Measurements from ENCODE around the gene SLC35B1. TPM values are rescaled to one million over a fixed set of nuclear protein-coding genes. Genes with fewer than 3 reads are reported as not detected.

Gene SLC35B1
- total RNA-seq, 1 experiment from 2014 or later: 104 TPM

DNA sequence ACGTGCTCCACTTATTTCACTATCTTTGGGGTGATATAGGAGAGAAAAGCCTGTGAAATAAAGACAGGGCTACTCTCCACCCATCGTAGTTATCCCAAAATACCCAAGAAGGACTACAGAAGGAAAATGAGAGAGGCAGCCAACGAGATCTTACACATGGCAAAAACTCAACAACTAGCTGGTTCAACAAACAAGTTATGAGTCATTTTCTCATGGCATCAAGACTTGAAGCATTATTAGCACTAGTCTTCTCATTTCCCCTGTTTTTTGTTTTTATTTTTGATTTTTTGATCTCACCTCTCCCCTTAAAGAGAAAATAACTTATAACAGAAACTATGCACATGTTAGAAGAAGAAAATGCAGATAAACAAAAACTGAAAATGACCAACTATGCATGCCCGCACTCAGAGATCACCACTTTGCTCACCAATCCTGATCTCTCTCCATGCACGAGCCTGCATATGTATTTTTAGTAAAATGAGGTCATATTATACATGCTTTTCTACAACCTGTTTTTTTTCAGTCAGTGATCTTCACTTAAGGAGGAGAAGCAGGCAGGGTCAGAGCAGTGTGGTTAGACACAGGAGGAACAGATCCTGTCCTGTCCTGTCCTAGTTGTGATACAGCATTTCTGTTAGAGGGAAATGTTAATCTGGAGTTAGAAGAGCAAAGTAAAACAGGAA, 33.4 kb upstream of the SLC35B1 start:
- DNase-seq (ENCODE audit: low spot score): no peak
- intact Hi-C loops (cut with micrococcal nuclease; ENCODE audit: unreplicated experiment): no loop called here
- Histone ChIP-seq H3K4me3 (ENCODE audit: low read depth, low read length, poor library complexity, severe bottlenecking) (no peak overlapping the region), H3K27me3 (replicated peaks; ENCODE audit: insufficient read depth, low read depth, low read length, poor library complexity) (no peaks in the 10 kb centered on the region), H3K36me3 (ENCODE audit: insufficient read depth, low read length, poor library complexity, severe bottlenecking) (no peaks in the 10 kb centered on the region), H3K27ac (ENCODE audit: low read depth, low read length, poor library complexity, severe bottlenecking) (no peak overlapping the region), H3K4me1 (ENCODE audit: insufficient read depth, low read length, poor library complexity, severe bottlenecking) (no peaks in the 10 kb centered on the region), H3K9me3 (ENCODE audit: low read depth, low read length, poor library complexity, severe bottlenecking) (no peaks in the 10 kb centered on the region)
- TF ChIP-seq CTCF (conservative IDR thresholded peaks at IDR 0.05; ENCODE audit: low read depth, low read length) (no peak), EZH2 (IDR thresholded peaks at IDR 0.05; ENCODE audit: borderline replicate concordance, low read depth, low read length, poor library complexity, severe bottlenecking) (no peak)
- BruUV-seq (replicated peaks): no TSS peak
- POLR2A ChIA-PET (ENCODE audit: low non-redundant PET): interaction anchor here (1.1 kb wide), 1 partner anchor 33 kb away, joined by 7 read pairs; the partner anchor contains the start of gene SLC35B1
- CTCF ChIA-PET: interaction anchor here (0.8 kb wide), 1 partner anchor 174 kb away, joined by 3 read pairs; no protein-coding TSS in a partner anchor

GRCh38 chr17:49739641-49740271, 32.0 kb upstream of the SLC35B1 start:
- intact Hi-C loops (cut with micrococcal nuclease; ENCODE audit: unreplicated experiment): no loop called here
- DNase-seq (ENCODE audit: low spot score): peak; percentile 9
- Histone ChIP-seq H3K4me1 (ENCODE audit: insufficient read depth, low read length, poor library complexity, severe bottlenecking) (no peaks in the 10 kb centered on the region), H3K36me3 (ENCODE audit: insufficient read depth, low read length, poor library complexity, severe bottlenecking) (no peaks in the 10 kb centered on the region), H3K9me3 (ENCODE audit: low read depth, low read length, poor library complexity, severe bottlenecking) (no peaks in the 10 kb centered on the region), H3K4me3 (ENCODE audit: low read depth, low read length, poor library complexity, severe bottlenecking) (no peak overlapping the region), H3K27me3 (replicated peaks; ENCODE audit: insufficient read depth, low read depth, low read length, poor library complexity) (no peaks in the 10 kb centered on the region), H3K27ac (ENCODE audit: low read depth, low read length, poor library complexity, severe bottlenecking) (no peak overlapping the region)
- ChIA-PET POLR2A (ENCODE audit: low non-redundant PET) (no interaction called here), CTCF (no interaction called here)
- TF ChIP-seq EZH2 (IDR thresholded peaks at IDR 0.05; ENCODE audit: borderline replicate concordance, low read depth, low read length, poor library complexity, severe bottlenecking): no peak
- no peak for TF ChIP-seq CTCF (conservative IDR thresholded peaks at IDR 0.05; ENCODE audit: low read depth, low read length)
- BruUV-seq (replicated peaks): no TSS peak

- BruUV-seq (replicated peaks): no TSS peak
- H3K27me3 ChIP-seq (replicated peaks; ENCODE audit: insufficient read depth, low read depth, low read length, poor library complexity): no peaks in the 10 kb centered on the region
- no peaks in the 10 kb centered on the region for H3K9me3 ChIP-seq (ENCODE audit: low read depth, low read length, poor library complexity, severe bottlenecking)
- no peaks in the 10 kb centered on the region for H3K36me3 ChIP-seq (ENCODE audit: insufficient read depth, low read length, poor library complexity, severe bottlenecking)
- intact Hi-C loops (cut with micrococcal nuclease; ENCODE audit: unreplicated experiment): no loop called here
- no peak for DNase-seq (ENCODE audit: low spot score)
- H3K4me3 ChIP-seq (ENCODE audit: low read depth, low read length, poor library complexity, severe bottlenecking): no peak overlapping the region
- TF ChIP-seq EZH2 (IDR thresholded peaks at IDR 0.05; ENCODE audit: borderline replicate concordance, low read depth, low read length, poor library complexity, severe bottlenecking): no peak
- no peak for TF ChIP-seq CTCF (conservative IDR thresholded peaks at IDR 0.05; ENCODE audit: low read depth, low read length)
- POLR2A ChIA-PET (ENCODE audit: low non-redundant PET): no interaction called here
- H3K4me1 ChIP-seq (ENCODE audit: insufficient read depth, low read length, poor library complexity, severe bottlenecking): no peaks in the 10 kb centered on the region
- CTCF ChIA-PET: no interaction called here
- no peak overlapping the region for H3K27ac ChIP-seq (ENCODE audit: low read depth, low read length, poor library complexity, severe bottlenecking)
Measured at GRCh38 chr17:49738456-49739163, 30.8 kb upstream of the SLC35B1 start.
